Activated CD4-positive, alpha-beta T cell treated with anti-CD3 and anti-CD28 coated beads, Interleukin-2, amount 10 ng/mL, durations not matched to agents 24 days and 14 days (primary cell): ENCODE results near the gene MCUB. TPM values are rescaled to one million over a fixed set of nuclear protein-coding genes. Genes with fewer than 3 reads are reported as not detected.
"Not testable (repeated sequence)": the region's sequence is repeated elsewhere in the genome, so short reads cannot be mapped to it uniquely, and the experiment has no call there.

Experiments used
- DNase-seq: peaks from one replicate; pipeline ENCODE4 v3.0.0; 2022
- H3K27ac Mint-ChIP-seq: one replicate; pipeline ENCODE4 v1.8.0; 2022; ENCODE audit warnings: mild to moderate bottlenecking, mixed read lengths
- H3K27me3 Mint-ChIP-seq: one replicate; pipeline ENCODE4 v1.8.0; 2022; ENCODE audit warnings: mixed read lengths
- H3K36me3 Mint-ChIP-seq: one replicate; pipeline ENCODE4 v1.8.0; 2022; ENCODE audit warnings: low read depth, mild to moderate bottlenecking, mixed read lengths
- H3K4me1 Mint-ChIP-seq: one replicate; pipeline ENCODE4 v1.8.0; 2021; ENCODE audit warnings: mixed read lengths
- H3K4me3 Mint-ChIP-seq: one replicate; pipeline ENCODE4 v1.8.0; 2022; ENCODE audit warnings: mild to moderate bottlenecking, moderate library complexity, mixed read lengths
- H3K9me3 Mint-ChIP-seq: one replicate; pipeline ENCODE4 v1.8.0; 2021; ENCODE audit warnings: mixed read lengths
- intact Hi-C: fragments of 100-400 bp; cut with micrococcal nuclease; formaldehyde crosslinking; loops from one replicate; pipeline ENCODE4 v1.15.1; 2023
- total RNA-seq: library from RNA; stranded (reverse); gene quantifications from 2 replicates; pipeline ENCODE4 v1.2.3, GENCODE V29; 2022

MCUB gene
- total RNA-seq, 1 donor from 2014 or later, result 46.4 TPM

DNA sequence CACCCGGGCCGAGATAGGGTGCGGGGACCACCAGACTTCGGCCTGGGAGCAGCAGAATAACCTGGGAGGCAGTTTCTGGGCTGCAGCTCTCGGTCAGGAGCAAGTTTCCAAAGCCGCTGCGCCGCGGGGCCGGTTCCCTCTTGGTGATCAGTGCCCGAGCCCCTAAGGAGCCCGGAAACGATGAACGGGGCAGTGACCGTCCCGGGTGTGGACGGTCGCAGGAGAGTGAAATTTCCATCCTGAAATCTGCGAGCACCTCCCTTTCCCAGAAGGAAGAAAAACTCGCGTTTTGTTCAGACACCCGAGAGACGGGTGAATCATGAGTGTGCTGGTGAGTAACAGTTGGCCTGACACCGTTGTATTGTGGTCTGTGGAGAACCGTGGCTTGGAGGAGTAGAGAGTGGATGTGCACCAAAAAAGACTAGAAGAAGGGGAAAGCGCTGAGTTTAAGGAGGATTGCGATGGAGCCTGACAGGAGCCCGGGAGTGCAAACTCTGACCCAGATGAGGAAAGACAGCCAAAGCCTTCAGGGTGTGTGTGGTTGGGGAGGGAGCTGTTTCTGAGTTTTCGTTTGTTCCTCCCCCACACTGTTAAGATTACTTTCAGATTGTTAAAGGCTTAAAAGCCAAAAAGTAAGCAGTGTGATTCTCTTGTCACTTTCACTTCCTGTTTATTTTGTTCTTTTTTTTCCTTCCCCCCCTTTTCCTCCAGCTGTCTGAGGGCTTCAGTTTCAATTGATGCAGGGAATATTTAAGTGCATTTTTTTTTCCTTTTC is 828 bp downstream of the MCUB start:
- peak overlapping the region; percentile 95 for H3K4me3 Mint-ChIP-seq
- DNase-seq, result peak; percentile 87
- no peaks in the 10 kb centered on the region for H3K27me3 Mint-ChIP-seq
- peaks cover 29% of the 10 kb centered on the region for H3K36me3 Mint-ChIP-seq
- H3K4me1 Mint-ChIP-seq, result peaks cover 40% of the 10 kb centered on the region
- intact Hi-C loops, result loop anchor here (1.0 to 10.0 kb wide), 8 partner anchors 13 to 634 kb away; partner anchors contain the start of genes CASP6, ELOVL6, GAR1 and SEC24B
- peak overlapping the region; percentile 98 for H3K27ac Mint-ChIP-seq
- no peaks in the 10 kb centered on the region for H3K9me3 Mint-ChIP-seq

DNA sequence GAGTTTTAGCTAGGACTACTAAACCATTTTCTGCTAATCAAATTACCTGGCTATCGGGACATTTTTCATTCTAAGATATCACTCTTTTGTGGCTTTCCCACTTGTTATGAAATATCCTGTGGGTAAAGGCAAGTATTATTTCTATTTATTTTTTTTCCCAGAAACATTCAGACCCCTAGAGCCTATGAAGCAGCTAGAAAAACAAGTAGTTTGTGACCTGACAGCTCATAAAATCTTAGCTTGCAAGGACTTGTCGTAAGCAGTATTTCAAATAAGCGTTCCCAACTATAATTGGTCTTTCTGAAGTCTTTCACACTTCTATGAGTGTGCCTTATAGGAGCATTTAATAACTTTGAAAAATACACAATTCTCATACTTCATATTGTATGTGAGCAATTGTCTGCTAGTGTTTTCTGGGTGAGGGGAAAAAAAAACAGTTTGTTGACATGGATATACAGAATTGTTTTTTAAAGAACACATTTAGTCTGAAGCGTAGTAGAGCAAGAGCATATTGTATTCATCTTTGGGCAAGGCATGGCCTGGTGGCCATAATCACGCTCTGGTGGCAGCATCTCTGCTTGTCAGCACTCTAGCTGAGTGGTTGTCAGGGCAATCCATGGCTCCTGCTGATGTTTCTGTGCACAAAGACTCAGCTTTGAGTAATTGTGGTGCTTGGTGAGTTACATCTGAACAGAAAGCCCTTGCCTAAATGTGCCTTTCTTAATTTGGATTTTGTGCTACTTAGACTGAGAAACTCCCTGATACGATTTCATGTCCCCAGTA is 2.6 kb downstream of the MCUB start:
- H3K27me3 Mint-ChIP-seq, result no peaks in the 10 kb centered on the region
- no peaks in the 10 kb centered on the region for H3K9me3 Mint-ChIP-seq
- peaks cover 27% of the 10 kb centered on the region for H3K36me3 Mint-ChIP-seq
- H3K27ac Mint-ChIP-seq, result peak overlapping the region; percentile 72
- intact Hi-C loops, result loop anchor here (10.0 kb wide), 1 partner anchor 632 kb away; the partner anchor contains the start of gene ELOVL6
- peak overlapping the region; percentile 95 for H3K4me3 Mint-ChIP-seq
- H3K4me1 Mint-ChIP-seq, result peaks cover 40% of the 10 kb centered on the region
- DNase-seq, result peak; percentile 68

DNA sequence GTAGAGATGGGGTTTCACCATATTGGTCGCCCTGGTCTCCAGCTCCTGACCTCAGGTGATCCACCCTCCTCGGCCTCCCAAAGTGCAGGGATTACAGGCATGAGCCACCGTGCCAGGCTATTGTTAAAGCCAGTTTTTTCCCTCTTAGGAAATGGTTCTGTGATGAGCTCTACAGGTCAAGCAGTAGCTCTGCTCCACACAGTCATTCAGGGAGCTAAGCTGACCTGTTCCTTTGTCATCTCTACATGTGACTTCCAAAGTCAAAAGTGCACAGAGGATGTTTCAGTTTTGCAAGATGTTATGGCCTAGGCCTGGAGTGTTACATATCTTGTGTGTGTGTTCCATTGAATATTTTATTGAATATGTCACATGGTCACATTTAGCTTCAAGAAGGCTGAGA is 11.4 kb downstream of the MCUB start:
- intact Hi-C loops, result no loop called here
- H3K4me1 Mint-ChIP-seq, result peaks cover 38% of the 10 kb centered on the region

DNA sequence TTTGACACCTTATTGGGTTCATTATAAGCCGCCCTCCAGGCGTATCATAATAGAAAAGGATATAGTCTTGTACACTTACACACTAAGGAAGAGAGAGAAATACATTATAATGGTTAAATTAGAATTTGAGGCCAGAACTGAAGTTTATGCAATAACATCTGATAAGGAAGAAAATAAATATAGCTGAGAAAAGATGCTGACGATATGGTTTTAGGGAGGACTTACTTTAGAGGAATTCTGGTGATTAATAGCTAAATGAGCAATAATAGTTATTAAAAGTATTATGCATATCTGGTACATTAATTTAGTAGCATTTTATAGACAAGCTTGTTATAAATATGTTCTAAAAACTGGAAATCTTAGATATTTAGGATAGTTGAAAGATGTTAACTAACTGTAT is 12.1 kb downstream of the MCUB start:
- Mint-ChIP-seq H3K36me3 (peaks cover 33% of the 10 kb centered on the region), H3K4me3 (no peak overlapping the region), H3K27me3 (no peaks in the 10 kb centered on the region), H3K9me3 (no peaks in the 10 kb centered on the region), H3K27ac (no peak overlapping the region), H3K4me1 (peaks cover 39% of the 10 kb centered on the region)
- no peak for DNase-seq
- intact Hi-C loops, result no loop called here

More for the DNA sequence above, 11.4 kb downstream of the MCUB start:
- H3K27me3 Mint-ChIP-seq, result no peaks in the 10 kb centered on the region
- no peaks in the 10 kb centered on the region for H3K9me3 Mint-ChIP-seq
- no peak for DNase-seq
- no peak overlapping the region for H3K27ac Mint-ChIP-seq
- peaks cover 32% of the 10 kb centered on the region for H3K36me3 Mint-ChIP-seq
- H3K4me3 Mint-ChIP-seq, result no peak overlapping the region

DNA sequence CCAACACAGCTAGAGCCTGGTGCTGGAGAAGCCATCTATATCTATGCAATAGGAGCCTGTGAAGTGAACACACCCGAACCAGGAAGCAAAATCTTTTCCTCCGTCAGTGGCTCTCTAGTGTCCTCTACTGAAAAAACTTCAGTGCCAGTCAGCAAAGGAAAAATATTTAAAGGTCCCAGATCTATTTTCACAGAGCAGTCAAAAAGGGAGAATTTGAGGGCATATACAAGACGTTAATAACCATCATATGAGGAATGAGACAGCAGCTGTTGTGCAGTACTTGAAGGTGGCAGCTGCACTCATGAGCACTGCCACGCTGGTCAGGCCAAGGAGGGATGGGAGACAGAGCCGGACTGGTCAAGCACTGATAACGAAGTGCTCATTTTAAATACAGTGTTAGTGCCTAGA is 14.4 kb downstream of the MCUB start:
- H3K9me3 Mint-ChIP-seq, result no peaks in the 10 kb centered on the region
- peak overlapping the region; percentile 21 for H3K27ac Mint-ChIP-seq

DNA sequence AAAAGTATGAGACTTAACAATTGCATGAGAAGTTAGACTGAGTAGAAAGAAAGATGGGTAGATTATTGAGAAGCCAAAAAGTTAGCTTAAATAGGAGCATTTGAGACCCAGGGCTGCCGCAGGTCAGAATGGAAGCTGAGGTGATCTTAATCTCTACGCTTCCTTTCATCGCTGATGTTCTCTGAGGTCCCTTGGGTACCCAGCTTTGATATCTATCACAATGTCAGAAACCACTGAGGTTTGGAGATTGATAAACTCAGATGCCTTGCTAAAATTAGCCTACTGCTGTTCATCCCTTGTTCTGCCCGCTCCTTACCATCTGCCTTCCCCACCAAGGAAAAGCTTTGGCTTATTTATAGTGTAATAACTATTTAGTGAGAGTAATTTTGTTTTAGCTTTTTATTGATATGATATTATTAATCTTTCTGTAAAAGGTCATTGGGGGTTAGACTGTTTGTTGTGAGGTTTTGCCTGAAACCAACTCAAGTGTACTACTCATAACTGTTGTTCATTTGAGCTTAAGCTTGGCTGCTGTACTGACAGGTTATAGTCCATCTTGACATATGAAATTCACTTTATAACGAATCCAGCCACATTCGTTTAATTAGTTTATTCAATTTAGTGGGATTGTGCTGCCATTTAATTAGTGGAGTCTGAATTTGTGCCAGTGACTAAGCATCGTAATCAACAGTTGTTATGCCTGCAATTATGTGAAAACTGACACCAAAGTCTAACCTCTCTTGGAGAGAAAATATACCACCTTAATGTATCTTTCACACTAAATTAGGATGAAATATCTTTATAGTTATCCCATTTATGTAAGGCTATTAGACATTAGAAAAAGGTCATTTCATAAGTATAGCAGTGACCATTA is 15.1 kb downstream of the MCUB start:
- Mint-ChIP-seq H3K36me3 (peaks cover 33% of the 10 kb centered on the region), H3K4me1 (peaks cover 37% of the 10 kb centered on the region), H3K27me3 (no peaks in the 10 kb centered on the region), H3K9me3 (no peaks in the 10 kb centered on the region), H3K27ac (peak overlapping the region; percentile 21), H3K4me3 (peak overlapping the region; percentile 5)
- peak; percentile 53 for DNase-seq
- intact Hi-C loops, result no loop called here

More for the DNA sequence above, 14.4 kb downstream of the MCUB start:
- peaks cover 31% of the 10 kb centered on the region for H3K36me3 Mint-ChIP-seq
- no peaks in the 10 kb centered on the region for H3K27me3 Mint-ChIP-seq
- peak overlapping the region; percentile 5 for H3K4me3 Mint-ChIP-seq
- peak; percentile 63 for DNase-seq
- intact Hi-C loops, result no loop called here
- H3K4me1 Mint-ChIP-seq, result peaks cover 40% of the 10 kb centered on the region

DNA sequence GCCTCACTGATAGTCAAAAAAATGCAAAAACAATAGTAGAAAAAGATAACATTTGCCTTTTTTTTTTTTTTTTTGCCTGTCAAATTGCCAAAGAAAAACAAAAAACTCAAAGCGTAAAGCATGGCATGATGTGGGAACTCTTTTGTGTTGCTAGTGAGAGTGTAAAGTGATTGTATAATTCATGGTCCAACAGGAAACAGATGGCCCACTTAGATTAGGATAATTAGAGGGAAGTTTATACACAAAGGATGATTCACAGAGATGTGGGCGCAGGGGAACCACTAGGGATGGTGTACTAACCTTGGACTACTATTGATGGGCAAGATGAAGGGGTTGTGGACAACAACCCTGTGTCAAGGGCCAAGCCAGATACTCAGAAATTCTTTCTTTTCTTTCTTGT is 16.4 kb downstream of the MCUB start:
- H3K4me1 Mint-ChIP-seq, result peaks cover 32% of the 10 kb centered on the region
- H3K36me3 Mint-ChIP-seq, result peaks cover 37% of the 10 kb centered on the region

DNA sequence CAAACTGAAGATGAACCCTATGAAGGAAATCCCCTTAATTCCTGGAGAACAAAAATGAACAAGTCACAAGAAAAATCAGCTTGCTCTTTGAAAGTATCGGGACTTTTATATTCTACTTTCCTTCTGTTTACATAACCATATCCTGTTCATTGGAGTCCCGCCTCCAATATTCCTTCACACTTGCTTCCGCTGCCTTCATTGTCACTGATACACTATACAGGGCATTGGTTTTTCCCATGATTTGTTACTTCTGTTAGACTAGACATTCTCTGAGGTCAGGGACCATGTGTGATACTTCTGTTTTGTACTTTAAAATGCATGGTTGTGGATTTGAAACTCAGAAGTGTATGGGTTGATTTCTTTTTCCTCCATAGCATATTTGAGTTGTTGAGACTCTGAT is 18.8 kb downstream of the MCUB start:
- intact Hi-C loops, result no loop called here
- DNase-seq, result no peak
- no peaks in the 10 kb centered on the region for H3K27me3 Mint-ChIP-seq
- H3K36me3 Mint-ChIP-seq, result peaks cover 47% of the 10 kb centered on the region
- no peak overlapping the region for H3K4me3 Mint-ChIP-seq
- H3K27ac Mint-ChIP-seq, result peak overlapping the region; percentile 25
- peaks cover 3% of the 10 kb centered on the region for H3K9me3 Mint-ChIP-seq
- peaks cover 34% of the 10 kb centered on the region for H3K4me1 Mint-ChIP-seq

More for the DNA sequence above, 16.4 kb downstream of the MCUB start:
- no peak for DNase-seq
- H3K27me3 Mint-ChIP-seq, result no peaks in the 10 kb centered on the region
- intact Hi-C loops, result no loop called here
- H3K27ac Mint-ChIP-seq, result no peak overlapping the region
- peaks cover 3% of the 10 kb centered on the region for H3K9me3 Mint-ChIP-seq
- H3K4me3 Mint-ChIP-seq, result no peak overlapping the region

DNA sequence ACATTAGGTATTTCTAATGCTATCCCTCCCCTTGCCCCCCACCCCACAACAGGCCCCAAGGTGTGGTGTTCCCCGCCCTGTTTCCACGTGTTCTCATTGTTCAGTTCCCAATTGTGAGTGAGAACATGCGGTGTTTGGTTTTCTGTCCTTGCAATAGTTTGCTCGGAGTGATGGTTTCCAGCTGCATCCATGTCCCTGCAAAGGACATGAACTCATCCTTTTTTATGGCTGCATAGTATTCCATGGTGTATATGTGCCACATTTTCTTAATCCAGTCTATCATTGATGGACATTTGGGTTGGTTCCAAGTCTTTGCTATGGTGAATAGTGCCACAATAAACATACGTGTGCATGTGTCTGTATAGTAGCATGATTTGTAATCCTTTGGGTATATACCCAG is 20.0 kb downstream of the MCUB start:
- H3K4me3 Mint-ChIP-seq, result not testable (repeated sequence)

DNA sequence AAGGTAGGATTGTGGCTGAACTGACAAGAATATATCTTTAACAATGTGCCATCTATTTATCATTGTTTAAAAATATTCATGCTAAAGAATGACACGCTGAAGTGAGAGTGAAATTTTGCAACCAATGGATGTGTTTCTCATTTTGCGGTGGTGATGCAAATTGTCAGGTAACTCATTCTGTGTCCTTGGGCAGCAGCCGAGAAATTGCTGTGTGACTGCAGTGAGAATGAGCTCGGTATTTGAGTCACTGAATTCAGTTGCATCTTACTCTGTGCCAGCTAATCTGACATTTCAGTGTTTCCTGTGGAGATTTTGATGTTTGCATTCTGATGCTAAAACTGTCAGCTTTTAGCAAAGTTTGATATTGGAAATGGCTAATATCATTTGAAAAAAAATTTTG is 28.1 kb downstream of the MCUB start:
- DNase-seq, result peak; percentile 73
- intact Hi-C loops, result loop anchor here (1.0 to 2.0 kb wide), 2 partner anchors 27 to 61 kb away; no protein-coding TSS in a partner anchor
- no peaks in the 10 kb centered on the region for H3K27me3 Mint-ChIP-seq
- H3K4me1 Mint-ChIP-seq, result peaks cover 54% of the 10 kb centered on the region
- peaks cover 31% of the 10 kb centered on the region for H3K36me3 Mint-ChIP-seq
- H3K9me3 Mint-ChIP-seq, result no peaks in the 10 kb centered on the region
- H3K27ac Mint-ChIP-seq, result peak overlapping the region; percentile 6
- peak overlapping the region; percentile 4 for H3K4me3 Mint-ChIP-seq

More for the DNA sequence above, 20.0 kb downstream of the MCUB start:
- H3K27ac Mint-ChIP-seq, intact Hi-C loops, H3K27me3 Mint-ChIP-seq, H3K9me3 Mint-ChIP-seq, DNase-seq: not testable (repeated sequence)
- Mint-ChIP-seq H3K4me1 (peaks cover 33% of the 10 kb centered on the region), H3K36me3 (peaks cover 50% of the 10 kb centered on the region)

DNA sequence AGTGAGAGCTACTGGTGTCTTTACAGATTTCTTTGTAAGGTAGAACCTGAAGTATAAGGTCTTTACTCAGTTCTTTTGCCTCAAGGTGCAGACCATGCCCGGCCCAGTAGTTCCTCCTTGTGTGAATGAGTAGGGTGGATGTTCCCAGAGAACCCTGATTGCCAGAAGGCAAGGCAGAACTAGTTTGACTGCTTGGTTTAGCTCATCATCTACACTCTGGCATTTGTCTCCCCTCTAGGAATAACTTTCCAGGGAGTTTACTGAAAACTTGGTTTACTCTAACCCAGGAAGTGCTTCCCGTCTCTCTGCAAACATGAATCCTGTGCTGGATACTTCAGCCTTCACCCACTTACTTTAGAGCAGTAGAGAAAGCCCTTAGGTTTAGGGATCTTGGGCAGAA is 29.1 kb downstream of the MCUB start:
- peaks cover 48% of the 10 kb centered on the region for H3K4me1 Mint-ChIP-seq
- H3K27me3 Mint-ChIP-seq, result no peaks in the 10 kb centered on the region
- intact Hi-C loops, result loop anchor here (2.0 kb wide), 1 partner anchor 60 kb away; no protein-coding TSS in a partner anchor
- H3K27ac Mint-ChIP-seq, result no peak overlapping the region
- peaks cover 28% of the 10 kb centered on the region for H3K36me3 Mint-ChIP-seq
- H3K9me3 Mint-ChIP-seq, result no peaks in the 10 kb centered on the region
- no peak overlapping the region for H3K4me3 Mint-ChIP-seq
- no peak for DNase-seq

DNA sequence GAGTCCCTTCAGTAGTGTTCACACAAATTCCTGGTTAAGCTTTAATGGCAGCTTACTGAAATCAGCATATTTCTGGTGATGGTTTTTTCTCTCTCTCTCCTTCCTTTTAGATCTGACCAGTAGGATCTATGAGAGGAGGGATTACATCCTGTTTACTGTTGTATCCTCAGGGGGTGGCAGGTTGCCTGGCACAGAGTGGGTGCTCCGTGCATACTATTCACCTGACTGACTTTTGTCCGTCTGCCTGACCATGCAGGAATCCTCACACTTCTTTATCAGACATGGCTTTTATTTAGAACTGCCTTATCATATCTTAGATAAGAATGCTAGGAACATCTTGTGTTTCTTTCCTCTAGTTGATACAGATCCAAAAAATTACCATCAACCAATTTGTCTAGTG is 29.6 kb downstream of the MCUB start:
- no peaks in the 10 kb centered on the region for H3K27me3 Mint-ChIP-seq
- intact Hi-C loops, result loop anchor here (2.0 kb wide), 1 partner anchor 59 kb away; no protein-coding TSS in a partner anchor
- no peaks in the 10 kb centered on the region for H3K9me3 Mint-ChIP-seq
- no peak overlapping the region for H3K27ac Mint-ChIP-seq
- H3K4me3 Mint-ChIP-seq, result no peak overlapping the region
- H3K36me3 Mint-ChIP-seq, result peaks cover 23% of the 10 kb centered on the region
- no peak for DNase-seq
- peaks cover 43% of the 10 kb centered on the region for H3K4me1 Mint-ChIP-seq

DNA sequence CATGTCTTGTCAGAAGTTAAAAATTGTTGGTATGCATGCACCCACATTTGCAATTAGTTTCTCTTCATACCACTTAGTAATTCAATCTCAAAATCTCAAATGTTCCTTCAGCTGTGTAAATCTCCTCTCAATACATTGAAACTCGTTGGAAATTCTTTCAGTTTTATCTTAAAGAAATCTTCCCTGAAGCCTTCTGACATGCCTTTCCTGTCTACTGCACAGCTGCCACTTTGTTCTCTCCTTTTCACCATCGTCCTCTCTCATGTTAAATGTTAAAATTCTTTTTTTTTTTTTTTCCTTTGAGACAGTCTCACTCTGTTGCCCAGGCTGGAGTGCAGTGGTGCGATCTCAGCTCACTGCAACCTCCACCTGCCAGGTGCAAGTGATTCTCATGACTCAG is 30.9 kb downstream of the MCUB start:
- Mint-ChIP-seq H3K4me3 (no peak overlapping the region), H3K27me3 (no peaks in the 10 kb centered on the region), H3K4me1 (peaks cover 32% of the 10 kb centered on the region), H3K36me3 (peaks cover 16% of the 10 kb centered on the region), H3K27ac (no peak overlapping the region), H3K9me3 (no peaks in the 10 kb centered on the region)
- intact Hi-C loops, result no loop called here
- no peak for DNase-seq
